Neural cell (in vitro differentiated cells): ENCODE measurements around the gene SLC13A3. TPM values are rescaled to one million over a fixed set of nuclear protein-coding genes. Genes with fewer than 3 reads are reported as not detected.

Experiments
- H2AFZ ChIP-seq: fragments of 200-600, 300-800 bp; sonication (generic), shearing (Covaris generic); 2 replicates; pipeline ENCODE4 v1.6.0; 2014; ENCODE audit warnings: low read depth, mild to moderate bottlenecking, antibody characterized with exemption, low read length, moderate library complexity
- H3F3A ChIP-seq: fragments of 200-600 bp; shearing (Covaris generic); 2 replicates; pipeline ENCODE4 v1.6.1; 2016; ENCODE audit warnings: mild to moderate bottlenecking, moderate library complexity, mixed read lengths, antibody characterized with exemption, low read length; ENCODE audit not compliant: insufficient read depth, poor library complexity, severe bottlenecking
- H3K27ac ChIP-seq: fragments of 200-600, 300-800 bp; sonication (generic), shearing (Covaris generic); 2 replicates; pipeline ENCODE4 v1.5.1; 2014; ENCODE audit warnings: mild to moderate bottlenecking, low read length, moderate library complexity
- H3K27me3 ChIP-seq: fragments of 300-800, 200-600 bp; sonication (generic), shearing (Covaris generic); 2 replicates; pipeline ENCODE4 v1.6.0; 2014; ENCODE audit warnings: mild to moderate bottlenecking, low read depth, low read length, moderate library complexity; ENCODE audit not compliant: insufficient read depth
- H3K36me3 ChIP-seq: fragments of 300-800, 200-600 bp; sonication (generic), shearing (Covaris generic); 2 replicates; pipeline ENCODE4 v1.5.1; 2014; ENCODE audit warnings: mild to moderate bottlenecking, antibody characterized with exemption, low read length, moderate library complexity; ENCODE audit not compliant: insufficient read depth
- H3K4me2 ChIP-seq: fragments of 300-800, 200-600 bp; sonication (generic), shearing (Covaris generic); 2 replicates; pipeline ENCODE4 v1.6.0; 2014; ENCODE audit warnings: mild to moderate bottlenecking, low read length
- H3K4me3 ChIP-seq: fragments of 300-800, 200-600 bp; sonication (generic), shearing (Covaris generic); 2 replicates; pipeline ENCODE4 v1.5.1; 2014; ENCODE audit warnings: mild to moderate bottlenecking, low read length, moderate library complexity
- H3K79me2 ChIP-seq: fragments of 200-600 bp; shearing (Covaris generic); replicated peaks from 2 replicates; pipeline ENCODE4 v1.6.0; 2014; ENCODE audit warnings: mild to moderate bottlenecking, low read length, moderate library complexity; ENCODE audit not compliant: insufficient read depth
- H3K9ac ChIP-seq: fragments of 300-800, 200-600 bp; sonication (generic), shearing (Covaris generic); 2 replicates; pipeline ENCODE4 v1.6.1; 2016; ENCODE audit warnings: mild to moderate bottlenecking, low read length, mixed read lengths
- H3K9me2 ChIP-seq: fragments of 200-600 bp; shearing (Covaris generic); 2 replicates; pipeline ENCODE4 v1.6.1; 2016; ENCODE audit warnings: mild to moderate bottlenecking, low read length, mixed read lengths; ENCODE audit not compliant: insufficient read depth
- H3K9me3 ChIP-seq: fragments of 200-600, 300-800 bp; sonication (generic), shearing (Covaris generic); 2 replicates; pipeline ENCODE4 v1.6.1; 2016; ENCODE audit warnings: mild to moderate bottlenecking, mixed run types, low read length, moderate library complexity, mixed read lengths
- H4K20me1 ChIP-seq: fragments of 200-600 bp; shearing (Covaris generic); 2 replicates; pipeline ENCODE4 v1.6.1; 2016; ENCODE audit warnings: mild to moderate bottlenecking, mixed run types; ENCODE audit not compliant: insufficient read depth
- CTCF ChIP-seq: fragments of 450-650 bp; IDR thresholded peaks from 2 replicates; pipeline ENCODE4 v1.5.1; 2014; ENCODE audit warnings: antibody characterized with exemption, mild to moderate bottlenecking, moderate library complexity; ENCODE audit not compliant: poor library complexity, severe bottlenecking
- EP300 ChIP-seq: fragments of 450-650 bp; conservative IDR thresholded peaks from 2 replicates; pipeline ENCODE4 v1.6.1; 2014; ENCODE audit warnings: antibody characterized with exemption, mild to moderate bottlenecking, moderate library complexity; ENCODE audit not compliant: poor library complexity, severe bottlenecking
- EZH2 ChIP-seq: fragments of 200-600, 300-800 bp; shearing (Covaris generic), sonication (generic); IDR thresholded peaks from 2 replicates; pipeline ENCODE4 v1.6.1; 2014; ENCODE audit warnings: antibody characterized with exemption, low read length, borderline replicate concordance, mild to moderate bottlenecking; ENCODE audit not compliant: insufficient read depth, poor library complexity, severe bottlenecking
- MXI1 ChIP-seq: fragments of 450-650 bp; conservative IDR thresholded peaks from 2 replicates; pipeline ENCODE4 v1.6.1; 2014; ENCODE audit warnings: antibody characterized with exemption, mild to moderate bottlenecking; ENCODE audit not compliant: poor library complexity, severe bottlenecking
- POLR2AphosphoS5 ChIP-seq: IDR thresholded peaks from 2 replicates; pipeline ENCODE4 v1.6.1; 2012
- RAD21 ChIP-seq: fragments of 450-650 bp; conservative IDR thresholded peaks from 2 replicates; pipeline ENCODE4 v1.6.1; 2014; ENCODE audit warnings: antibody characterized with exemption, mild to moderate bottlenecking, moderate library complexity
- REST ChIP-seq: IDR thresholded peaks from 2 replicates; pipeline ENCODE4 v1.6.1; 2012; ENCODE audit warnings: borderline replicate concordance
- SMC3 ChIP-seq: fragments of 450-650 bp; conservative IDR thresholded peaks from 2 replicates; pipeline ENCODE4 v1.6.1; 2014; ENCODE audit warnings: antibody characterized with exemption, mild to moderate bottlenecking, moderate library complexity; ENCODE audit not compliant: poor library complexity
- TAF1 ChIP-seq: IDR thresholded peaks from 2 replicates; pipeline ENCODE4 v1.6.1; 2012; ENCODE audit warnings: low read depth
- polyA plus RNA-seq: library from polyadenylated mRNA; depleted of rRNA; stranded (reverse); fragments of >200 nt; gene quantifications from 2 replicates; pipeline ENCODE4 v1.2.3, GENCODE V29; 2014

The SLC13A3 gene
- polyA plus RNA-seq, 1 donor from 2014 or later = 5.5 TPM

DNA sequence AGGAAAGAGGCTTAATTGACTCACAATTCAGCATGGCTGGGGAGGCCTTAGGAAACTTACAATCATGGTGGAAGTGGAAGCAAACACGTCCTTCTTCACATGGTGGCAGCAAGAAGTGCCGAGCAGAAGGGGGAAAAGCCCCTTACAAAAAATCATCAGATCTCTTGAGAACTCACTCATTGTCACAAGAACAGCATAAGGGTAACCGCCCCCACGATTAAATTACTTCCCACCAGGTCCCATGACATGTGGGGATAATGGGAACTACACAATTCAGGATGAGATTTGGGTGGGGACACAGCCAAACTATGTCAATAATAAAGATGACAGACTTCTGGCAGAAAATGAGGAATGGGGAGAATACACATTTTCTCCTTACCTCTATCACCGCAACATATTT is 80.3 kb downstream of the SLC13A3 start:
- no peak overlapping the region for H3K27ac ChIP-seq
- H3F3A ChIP-seq = no peaks in the 10 kb centered on the region
- no peaks in the 10 kb centered on the region for H3K79me2 ChIP-seq
- H3K27me3 ChIP-seq = no peaks in the 10 kb centered on the region
- no peak overlapping the region for H3K9ac ChIP-seq
- H3K36me3 ChIP-seq = no peaks in the 10 kb centered on the region
- no peak for TF ChIP-seq RAD21
- no peak for TF ChIP-seq SMC3
- TF ChIP-seq MXI1 = no peak
- TF ChIP-seq TAF1 = no peak
- TF ChIP-seq EZH2 = no peak
- no peak for TF ChIP-seq POLR2AphosphoS5
- no peak for TF ChIP-seq CTCF
- TF ChIP-seq REST = no peak
- TF ChIP-seq EP300 = no peak
- H3K9me3 ChIP-seq = no peaks in the 10 kb centered on the region
- no peaks in the 10 kb centered on the region for H3K9me2 ChIP-seq
- H4K20me1 ChIP-seq = no peaks in the 10 kb centered on the region
- H2AFZ ChIP-seq = no peak overlapping the region
- H3K4me2 ChIP-seq = no peak overlapping the region
- no peak overlapping the region for H3K4me3 ChIP-seq

GRCh38 chr20:46569961-46570360 is 81.3 kb downstream of the SLC13A3 start:
- no peak overlapping the region for H3K9ac ChIP-seq
- no peaks in the 10 kb centered on the region for H3K79me2 ChIP-seq
- TF ChIP-seq CTCF (no peak), TAF1 (no peak), SMC3 (no peak), POLR2AphosphoS5 (no peak)
- H3K4me2 ChIP-seq = no peak overlapping the region
- no peaks in the 10 kb centered on the region for H4K20me1 ChIP-seq
- no peak overlapping the region for H3K27ac ChIP-seq
- H3F3A ChIP-seq = no peaks in the 10 kb centered on the region
- H2AFZ ChIP-seq = no peak overlapping the region
- H3K9me2 ChIP-seq = no peaks in the 10 kb centered on the region
- no peaks in the 10 kb centered on the region for H3K9me3 ChIP-seq
- no peak overlapping the region for H3K4me3 ChIP-seq
- H3K27me3 ChIP-seq = no peaks in the 10 kb centered on the region
- no peaks in the 10 kb centered on the region for H3K36me3 ChIP-seq
